WTC11 (cell line): Measurements from ENCODE around the gene ARHGEF37. TPM values are rescaled to one million over a fixed set of nuclear protein-coding genes. Genes with fewer than 3 reads are reported as not detected.

Experiments
- ATAC-seq: fragments of 200-7000 bp; cut with Tn5 transposase; 2 replicates; pipeline ENCODE4 v1.10.0; 2021; ENCODE audit warnings: mild to moderate bottlenecking, moderate library complexity
- CTCF ChIA-PET: fragments of 300-600 bp; sonication (Branson Sonifier 250); formaldehyde crosslinking; loops from one replicate; lab custom pipeline; 2021; ENCODE audit warnings: antibody characterized with exemption; lab: Charles Lee
- POLR2A ChIA-PET: fragments of 350-600 bp; sonication (Branson Sonifier 250); formaldehyde crosslinking; loops from one replicate; lab custom pipeline; 2021; ENCODE audit warnings: antibody characterized with exemption; lab: Charles Lee
- DNase-seq: peaks from one replicate; pipeline ENCODE4 v3.0.0; 2021; ENCODE audit warnings: low spot score
- H3K27ac Mint-ChIP-seq: 2 replicates; pipeline ENCODE4 v1.8.0; 2021; ENCODE audit warnings: mixed read lengths
- H3K27me3 Mint-ChIP-seq: 2 replicates; pipeline ENCODE4 v1.8.0; 2021; ENCODE audit warnings: low read depth, mild to moderate bottlenecking, moderate library complexity, mixed read lengths
- H3K36me3 Mint-ChIP-seq: 2 replicates; pipeline ENCODE4 v1.8.0; 2021; ENCODE audit warnings: mixed read lengths
- H3K4me1 Mint-ChIP-seq: 2 replicates; pipeline ENCODE4 v1.8.0; 2022; ENCODE audit warnings: mixed read lengths
- H3K4me3 Mint-ChIP-seq: 2 replicates; pipeline ENCODE4 v1.8.0; 2021; ENCODE audit warnings: mild to moderate bottlenecking, moderate library complexity, mixed read lengths
- H3K9me3 Mint-ChIP-seq: 2 replicates; pipeline ENCODE4 v1.8.0; 2021; ENCODE audit warnings: mixed read lengths
- E2F1 ChIP-seq: sonication (generic); formaldehyde crosslinking; IDR thresholded peaks from 2 replicates; pipeline ENCODE4 v1.8.0; 2022; ENCODE audit warnings: mild to moderate bottlenecking, missing genetic modification reagents
- ETV6 ChIP-seq: sonication (generic); formaldehyde crosslinking; IDR thresholded peaks from 2 replicates; pipeline ENCODE4 v1.8.1; 2022; ENCODE audit warnings: mild to moderate bottlenecking, missing genetic modification reagents
- GRHL2 ChIP-seq: fragments of 250-450 bp; sonication (Bioruptor Pico); IDR thresholded peaks from 2 replicates; pipeline ENCODE4 v1.8.0; 2022; ENCODE audit warnings: mild to moderate bottlenecking, moderate library complexity; ENCODE audit not compliant: insufficient replicate concordance, severe bottlenecking
- HMGA2 ChIP-seq: fragments of 250-450 bp; sonication (Bioruptor Pico); IDR thresholded peaks from 2 replicates; pipeline ENCODE4 v1.4.0; 2021; ENCODE audit warnings: mild to moderate bottlenecking, moderate library complexity
- HMGXB4 ChIP-seq: sonication (generic); formaldehyde crosslinking; IDR thresholded peaks from 2 replicates; pipeline ENCODE4 v1.8.1; 2023; ENCODE audit warnings: mild to moderate bottlenecking, moderate library complexity, missing genetic modification reagents
- IRF2 ChIP-seq: sonication (generic); formaldehyde crosslinking; IDR thresholded peaks from 2 replicates; pipeline ENCODE4 v1.8.0; 2022; ENCODE audit warnings: low read depth, missing genetic modification reagents, borderline replicate concordance
- JAZF1 ChIP-seq: fragments of 250-450 bp; sonication (Bioruptor Pico); IDR thresholded peaks from 2 replicates; pipeline ENCODE4 v1.9.0; 2021; ENCODE audit warnings: moderate library complexity, mild to moderate bottlenecking, inconsistent platforms
- MYBL2 ChIP-seq: sonication (generic); formaldehyde crosslinking; IDR thresholded peaks from 2 replicates; pipeline ENCODE4 v1.8.1; 2023; ENCODE audit warnings: mild to moderate bottlenecking, moderate library complexity, missing genetic modification reagents
- NFATC4 ChIP-seq: fragments of 250-450 bp; sonication (Bioruptor Pico); IDR thresholded peaks from 2 replicates; pipeline ENCODE4 v1.9.0; 2021; ENCODE audit warnings: mild to moderate bottlenecking
- NFE2L1 ChIP-seq: sonication (generic); formaldehyde crosslinking; IDR thresholded peaks from 2 replicates; pipeline ENCODE4 v1.8.1; 2023; ENCODE audit warnings: missing genetic modification reagents
- SMAD3 ChIP-seq: sonication (generic); formaldehyde crosslinking; IDR thresholded peaks from 2 replicates; pipeline ENCODE4 v1.8.0; 2022; ENCODE audit warnings: missing genetic modification reagents, mild to moderate bottlenecking, borderline replicate concordance
- USF1 ChIP-seq: sonication (generic); formaldehyde crosslinking; IDR thresholded peaks from 2 replicates; pipeline ENCODE4 v1.8.0; 2022; ENCODE audit warnings: mild to moderate bottlenecking, missing genetic modification reagents
- ZNF138 ChIP-seq: sonication (generic); formaldehyde crosslinking; conservative IDR thresholded peaks from 2 replicates; pipeline ENCODE4 v1.8.1; 2022; ENCODE audit warnings: mild to moderate bottlenecking, moderate library complexity, missing genetic modification reagents
- ZNF317 ChIP-seq: sonication (generic); formaldehyde crosslinking; IDR thresholded peaks from 2 replicates; pipeline ENCODE4 v1.8.1; 2023; ENCODE audit warnings: low read depth, mild to moderate bottlenecking, moderate library complexity, missing genetic modification reagents, borderline replicate concordance
- total RNA-seq: library from RNA; stranded (reverse); gene quantifications from 3 replicates; pipeline ENCODE4 v1.2.3, GENCODE V29; 2021
- TF ChIP-seq, protein P1 (sequence below): sonication (generic); formaldehyde crosslinking; conservative IDR thresholded peaks from 2 replicates; pipeline ENCODE4 v1.8.1; 2023; ENCODE audit warnings: mild to moderate bottlenecking, low read depth, missing genetic modification reagents, moderate library complexity
- TF ChIP-seq, protein P2 (sequence below): sonication (generic); formaldehyde crosslinking; IDR thresholded peaks from 2 replicates; pipeline ENCODE4 v1.8.0; 2022; ENCODE audit warnings: missing genetic modification reagents

ARHGEF37 gene
- total RNA-seq, 1 experiment from 2014 or later, result 1.1 TPM

DNA sequence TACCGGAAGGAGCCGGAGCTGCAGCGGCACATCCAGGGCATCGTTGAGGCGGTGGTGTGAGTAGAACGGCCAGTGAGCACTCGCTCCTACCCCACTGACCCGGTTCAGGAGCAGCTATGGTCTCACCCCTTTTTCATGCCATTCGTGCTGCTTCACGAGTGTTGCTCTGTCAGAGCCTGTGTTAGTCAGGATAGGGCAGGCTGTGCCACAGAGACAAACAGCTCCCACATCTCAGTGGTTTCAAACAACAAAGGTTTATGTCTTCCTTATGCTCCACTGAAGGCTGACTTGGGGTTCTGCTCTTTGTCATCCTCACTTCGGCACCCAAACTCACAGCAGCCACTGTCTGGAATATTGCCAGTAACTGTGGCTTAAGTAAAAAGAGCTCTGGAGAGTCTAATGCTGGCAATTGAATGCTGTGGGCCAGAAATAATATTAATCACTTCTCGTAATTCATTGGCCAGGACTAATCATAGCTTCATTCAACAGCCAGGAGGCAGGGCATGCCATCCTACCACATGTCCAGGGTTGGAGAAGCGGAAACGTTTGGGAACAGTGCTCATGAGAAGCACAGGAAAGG is 28.4 kb downstream of the ARHGEF37 start (continued):
- no peak for TF ChIP-seq USF1 (CRISPR knock-in tag)
- TF ChIP-seq E2F1 (CRISPR knock-in tag), result no peak
- TF ChIP-seq HMGA2 (CRISPR knock-in tag), result no peak
- TF ChIP-seq, protein P1, sequence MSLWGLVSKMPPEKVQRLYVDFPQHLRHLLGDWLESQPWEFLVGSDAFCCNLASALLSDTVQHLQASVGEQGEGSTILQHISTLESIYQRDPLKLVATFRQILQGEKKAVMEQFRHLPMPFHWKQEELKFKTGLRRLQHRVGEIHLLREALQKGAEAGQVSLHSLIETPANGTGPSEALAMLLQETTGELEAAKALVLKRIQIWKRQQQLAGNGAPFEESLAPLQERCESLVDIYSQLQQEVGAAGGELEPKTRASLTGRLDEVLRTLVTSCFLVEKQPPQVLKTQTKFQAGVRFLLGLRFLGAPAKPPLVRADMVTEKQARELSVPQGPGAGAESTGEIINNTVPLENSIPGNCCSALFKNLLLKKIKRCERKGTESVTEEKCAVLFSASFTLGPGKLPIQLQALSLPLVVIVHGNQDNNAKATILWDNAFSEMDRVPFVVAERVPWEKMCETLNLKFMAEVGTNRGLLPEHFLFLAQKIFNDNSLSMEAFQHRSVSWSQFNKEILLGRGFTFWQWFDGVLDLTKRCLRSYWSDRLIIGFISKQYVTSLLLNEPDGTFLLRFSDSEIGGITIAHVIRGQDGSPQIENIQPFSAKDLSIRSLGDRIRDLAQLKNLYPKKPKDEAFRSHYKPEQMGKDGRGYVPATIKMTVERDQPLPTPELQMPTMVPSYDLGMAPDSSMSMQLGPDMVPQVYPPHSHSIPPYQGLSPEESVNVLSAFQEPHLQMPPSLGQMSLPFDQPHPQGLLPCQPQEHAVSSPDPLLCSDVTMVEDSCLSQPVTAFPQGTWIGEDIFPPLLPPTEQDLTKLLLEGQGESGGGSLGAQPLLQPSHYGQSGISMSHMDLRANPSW (CRISPR knock-in tag), result no peak
- TF ChIP-seq, protein P2, sequence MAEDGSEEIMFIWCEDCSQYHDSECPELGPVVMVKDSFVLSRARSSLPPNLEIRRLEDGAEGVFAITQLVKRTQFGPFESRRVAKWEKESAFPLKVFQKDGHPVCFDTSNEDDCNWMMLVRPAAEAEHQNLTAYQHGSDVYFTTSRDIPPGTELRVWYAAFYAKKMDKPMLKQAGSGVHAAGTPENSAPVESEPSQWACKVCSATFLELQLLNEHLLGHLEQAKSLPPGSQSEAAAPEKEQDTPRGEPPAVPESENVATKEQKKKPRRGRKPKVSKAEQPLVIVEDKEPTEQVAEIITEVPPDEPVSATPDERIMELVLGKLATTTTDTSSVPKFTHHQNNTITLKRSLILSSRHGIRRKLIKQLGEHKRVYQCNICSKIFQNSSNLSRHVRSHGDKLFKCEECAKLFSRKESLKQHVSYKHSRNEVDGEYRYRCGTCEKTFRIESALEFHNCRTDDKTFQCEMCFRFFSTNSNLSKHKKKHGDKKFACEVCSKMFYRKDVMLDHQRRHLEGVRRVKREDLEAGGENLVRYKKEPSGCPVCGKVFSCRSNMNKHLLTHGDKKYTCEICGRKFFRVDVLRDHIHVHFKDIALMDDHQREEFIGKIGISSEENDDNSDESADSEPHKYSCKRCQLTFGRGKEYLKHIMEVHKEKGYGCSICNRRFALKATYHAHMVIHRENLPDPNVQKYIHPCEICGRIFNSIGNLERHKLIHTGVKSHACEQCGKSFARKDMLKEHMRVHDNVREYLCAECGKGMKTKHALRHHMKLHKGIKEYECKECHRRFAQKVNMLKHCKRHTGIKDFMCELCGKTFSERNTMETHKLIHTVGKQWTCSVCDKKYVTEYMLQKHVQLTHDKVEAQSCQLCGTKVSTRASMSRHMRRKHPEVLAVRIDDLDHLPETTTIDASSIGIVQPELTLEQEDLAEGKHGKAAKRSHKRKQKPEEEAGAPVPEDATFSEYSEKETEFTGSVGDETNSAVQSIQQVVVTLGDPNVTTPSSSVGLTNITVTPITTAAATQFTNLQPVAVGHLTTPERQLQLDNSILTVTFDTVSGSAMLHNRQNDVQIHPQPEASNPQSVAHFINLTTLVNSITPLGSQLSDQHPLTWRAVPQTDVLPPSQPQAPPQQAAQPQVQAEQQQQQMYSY (CRISPR knock-in tag), result no peak
- no peak for TF ChIP-seq HMGXB4 (CRISPR knock-in tag)
- TF ChIP-seq IRF2 (CRISPR knock-in tag), result no peak
- TF ChIP-seq ETV6, result no peak
- TF ChIP-seq JAZF1, result no peak
- no peak for TF ChIP-seq GRHL2 (CRISPR knock-in tag)
- TF ChIP-seq NFATC4, result no peak
- TF ChIP-seq NFE2L1, result no peak

- Mint-ChIP-seq H3K27ac (no peak overlapping the region), H3K4me3 (no peak overlapping the region), H3K9me3 (peaks cover 19% of the 10 kb centered on the region), H3K4me1 (peaks cover 8% of the 10 kb centered on the region), H3K36me3 (peaks cover 11% of the 10 kb centered on the region), H3K27me3 (no peaks in the 10 kb centered on the region)
- POLR2A ChIA-PET, result interaction anchor here (0.9 kb wide), 1 partner anchor 59 kb away, joined by 3 read pairs; the partner anchor contains the start of gene CSNK1A1
- no peak for TF ChIP-seq ZNF138 (CRISPR knock-in tag)
- TF ChIP-seq ZNF317 (CRISPR knock-in tag), result peak; percentile 95
- no peak for TF ChIP-seq MYBL2 (CRISPR knock-in tag)
- TF ChIP-seq SMAD3 (CRISPR knock-in tag), result no peak
- TF ChIP-seq, all 79 proteins: peak for 1
- ATAC-seq, result peak; percentile 92
- no peak for DNase-seq
- CTCF ChIA-PET, result interaction anchor here (0.5 to 1.7 kb wide), 12 partner anchors 8 to 245 kb away, joined by 3 to 8 read pairs (median 4); no protein-coding TSS in a partner anchor
These were observed 29.4 kb downstream of the ARHGEF37 start for GRCh38 chr5:149610589-149611255.
